ENCODE results near the gene CLEC4F. TPM values are rescaled to one million over a fixed set of nuclear protein-coding genes. Genes with fewer than 3 reads are reported as not detected.

Gene CLEC4F
- total and polyA plus RNA-seq, 2 of the 13 experiments (the other 11 are each of a cell fraction or from before 2014, with no cell fraction given), result 0.12 to 0.13 TPM

DNA sequence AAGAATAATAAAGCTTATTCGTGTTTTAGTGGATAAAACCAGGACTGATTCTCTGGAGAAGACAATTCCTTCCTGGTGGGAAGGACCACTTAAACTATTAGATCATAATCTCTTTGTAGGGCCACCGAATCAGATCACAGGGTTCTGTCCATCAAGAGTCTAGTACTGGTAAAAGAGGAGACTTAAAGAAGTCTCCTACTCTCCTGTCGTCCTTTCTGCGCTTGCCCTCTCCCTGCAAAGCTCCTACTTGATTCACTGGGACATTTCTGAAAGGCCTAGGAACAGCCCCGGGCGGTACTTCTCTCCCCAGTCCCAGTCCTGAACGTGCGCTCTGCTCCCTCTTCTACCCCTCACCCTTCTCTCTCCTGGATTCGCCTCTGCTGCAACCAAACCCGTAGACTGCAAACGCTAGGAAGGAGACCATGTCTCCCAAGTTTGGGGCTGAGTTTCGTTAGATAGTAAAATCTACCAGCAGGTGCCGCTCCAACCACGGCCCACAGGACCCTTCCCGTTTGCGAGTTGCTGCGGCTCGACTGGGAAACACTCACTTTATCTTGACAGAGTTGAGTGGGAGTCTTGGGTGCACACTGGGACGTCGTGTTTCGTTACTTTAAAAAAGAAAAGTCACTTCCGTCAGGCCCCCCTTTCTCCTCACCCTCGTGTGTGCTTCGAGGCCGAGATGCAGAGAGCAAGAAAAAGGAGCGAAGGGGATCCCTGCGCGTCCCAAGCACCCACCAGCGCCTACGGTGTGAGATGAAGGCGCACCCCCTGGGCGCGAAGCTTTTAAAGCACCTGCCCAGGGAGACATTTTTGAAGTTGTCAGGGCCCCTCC lies 30.9 kb downstream of the CLEC4F start (continued):
- TF ChIP-seq ZNF550 (CRISPR knock-in tag; IDR thresholded peaks at IDR 0.05; ENCODE audit: borderline replicate concordance) (no peak), ZNF709 (CRISPR knock-in tag; IDR thresholded peaks at IDR 0.05) (no peak), PAX8 (CRISPR knock-in tag; IDR thresholded peaks at IDR 0.05; ENCODE audit: borderline replicate concordance) (no peak), ZNF431 (CRISPR knock-in tag; IDR thresholded peaks at IDR 0.05; ENCODE audit: borderline replicate concordance, low read depth) (no peak), ZNF274 (CRISPR knock-in tag; IDR thresholded peaks at IDR 0.05) (no peak), ZNF605 (CRISPR knock-in tag; IDR thresholded peaks at IDR 0.05) (0 out of 2 replicates have a peak, but pooled peaks have one; percentile 64), JDP2 (CRISPR knock-in tag; IDR thresholded peaks at IDR 0.05; ENCODE audit: borderline replicate concordance) (no peak), MTF2 (CRISPR knock-in tag; IDR thresholded peaks at IDR 0.05; ENCODE audit: borderline replicate concordance) (0 out of 2 replicates have a peak, but pooled peaks have one; percentile 50), SPEN (CRISPR knock-in tag; IDR thresholded peaks at IDR 0.05; ENCODE audit: low read depth) (0 out of 2 replicates have a peak, but pooled peaks have one; percentile 25), SRY (CRISPR knock-in tag; IDR thresholded peaks at IDR 0.05) (no peak), ADNP (CRISPR knock-in tag; IDR thresholded peaks at IDR 0.05) (no peak), FOXA1 (IDR thresholded peaks at IDR 0.05) (no peak), FOXA1 (CRISPR knock-in tag; IDR thresholded peaks at IDR 0.05) (no peak), GPN1 (CRISPR knock-in tag; IDR thresholded peaks at IDR 0.05; ENCODE audit: borderline replicate concordance) (no peak), ZNF629 (CRISPR knock-in tag; conservative IDR thresholded peaks at IDR 0.05) (no peak), FOXJ3 (CRISPR knock-in tag; IDR thresholded peaks at IDR 0.05; ENCODE audit: borderline replicate concordance) (no peak), NFIB (CRISPR knock-in tag; IDR thresholded peaks at IDR 0.05; ENCODE audit: borderline replicate concordance) (no peak), HNRNPLL (IDR thresholded peaks at IDR 0.05; ENCODE audit: low read depth, low read length, poor library complexity, severe bottlenecking) (peak; percentile 40), ZNF782 (CRISPR knock-in tag; IDR thresholded peaks at IDR 0.05; ENCODE audit: borderline replicate concordance) (no peak), ZNF652 (CRISPR knock-in tag; IDR thresholded peaks at IDR 0.05; ENCODE audit: borderline replicate concordance, low read depth) (no peak), TAF15 (IDR thresholded peaks at IDR 0.05; ENCODE audit: low read depth, low read length, poor library complexity, severe bottlenecking) (no peak), ZFP36L2 (CRISPR knock-in tag; IDR thresholded peaks at IDR 0.05) (no peak)
- TF ChIP-seq, protein P1, sequence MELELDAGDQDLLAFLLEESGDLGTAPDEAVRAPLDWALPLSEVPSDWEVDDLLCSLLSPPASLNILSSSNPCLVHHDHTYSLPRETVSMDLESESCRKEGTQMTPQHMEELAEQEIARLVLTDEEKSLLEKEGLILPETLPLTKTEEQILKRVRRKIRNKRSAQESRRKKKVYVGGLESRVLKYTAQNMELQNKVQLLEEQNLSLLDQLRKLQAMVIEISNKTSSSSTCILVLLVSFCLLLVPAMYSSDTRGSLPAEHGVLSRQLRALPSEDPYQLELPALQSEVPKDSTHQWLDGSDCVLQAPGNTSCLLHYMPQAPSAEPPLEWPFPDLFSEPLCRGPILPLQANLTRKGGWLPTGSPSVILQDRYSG (CRISPR knock-in tag; IDR thresholded peaks at IDR 0.05), result no peak
- TF ChIP-seq, protein P2, sequence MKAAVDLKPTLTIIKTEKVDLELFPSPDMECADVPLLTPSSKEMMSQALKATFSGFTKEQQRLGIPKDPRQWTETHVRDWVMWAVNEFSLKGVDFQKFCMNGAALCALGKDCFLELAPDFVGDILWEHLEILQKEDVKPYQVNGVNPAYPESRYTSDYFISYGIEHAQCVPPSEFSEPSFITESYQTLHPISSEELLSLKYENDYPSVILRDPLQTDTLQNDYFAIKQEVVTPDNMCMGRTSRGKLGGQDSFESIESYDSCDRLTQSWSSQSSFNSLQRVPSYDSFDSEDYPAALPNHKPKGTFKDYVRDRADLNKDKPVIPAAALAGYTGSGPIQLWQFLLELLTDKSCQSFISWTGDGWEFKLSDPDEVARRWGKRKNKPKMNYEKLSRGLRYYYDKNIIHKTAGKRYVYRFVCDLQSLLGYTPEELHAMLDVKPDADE (CRISPR knock-in tag; IDR thresholded peaks at IDR 0.05), result no peak
- TF ChIP-seq, protein P3, sequence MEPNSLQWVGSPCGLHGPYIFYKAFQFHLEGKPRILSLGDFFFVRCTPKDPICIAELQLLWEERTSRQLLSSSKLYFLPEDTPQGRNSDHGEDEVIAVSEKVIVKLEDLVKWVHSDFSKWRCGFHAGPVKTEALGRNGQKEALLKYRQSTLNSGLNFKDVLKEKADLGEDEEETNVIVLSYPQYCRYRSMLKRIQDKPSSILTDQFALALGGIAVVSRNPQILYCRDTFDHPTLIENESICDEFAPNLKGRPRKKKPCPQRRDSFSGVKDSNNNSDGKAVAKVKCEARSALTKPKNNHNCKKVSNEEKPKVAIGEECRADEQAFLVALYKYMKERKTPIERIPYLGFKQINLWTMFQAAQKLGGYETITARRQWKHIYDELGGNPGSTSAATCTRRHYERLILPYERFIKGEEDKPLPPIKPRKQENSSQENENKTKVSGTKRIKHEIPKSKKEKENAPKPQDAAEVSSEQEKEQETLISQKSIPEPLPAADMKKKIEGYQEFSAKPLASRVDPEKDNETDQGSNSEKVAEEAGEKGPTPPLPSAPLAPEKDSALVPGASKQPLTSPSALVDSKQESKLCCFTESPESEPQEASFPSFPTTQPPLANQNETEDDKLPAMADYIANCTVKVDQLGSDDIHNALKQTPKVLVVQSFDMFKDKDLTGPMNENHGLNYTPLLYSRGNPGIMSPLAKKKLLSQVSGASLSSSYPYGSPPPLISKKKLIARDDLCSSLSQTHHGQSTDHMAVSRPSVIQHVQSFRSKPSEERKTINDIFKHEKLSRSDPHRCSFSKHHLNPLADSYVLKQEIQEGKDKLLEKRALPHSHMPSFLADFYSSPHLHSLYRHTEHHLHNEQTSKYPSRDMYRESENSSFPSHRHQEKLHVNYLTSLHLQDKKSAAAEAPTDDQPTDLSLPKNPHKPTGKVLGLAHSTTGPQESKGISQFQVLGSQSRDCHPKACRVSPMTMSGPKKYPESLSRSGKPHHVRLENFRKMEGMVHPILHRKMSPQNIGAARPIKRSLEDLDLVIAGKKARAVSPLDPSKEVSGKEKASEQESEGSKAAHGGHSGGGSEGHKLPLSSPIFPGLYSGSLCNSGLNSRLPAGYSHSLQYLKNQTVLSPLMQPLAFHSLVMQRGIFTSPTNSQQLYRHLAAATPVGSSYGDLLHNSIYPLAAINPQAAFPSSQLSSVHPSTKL (CRISPR knock-in tag; IDR thresholded peaks at IDR 0.05), result no peak

Data from HepG2 (cell line).